HG03558 (cell line): Measurements from ENCODE around the gene FAM24B.

Source experiments
- ATAC-seq: cut with Tn5 transposase; IDR thresholded peaks from one replicate; pipeline ENCODE4 v1.9.1; 2021; ENCODE audit warnings: moderate number of reproducible peaks; ENCODE audit not compliant: unreplicated experiment; ENCODE audit errors: extremely low read depth

FAM24B gene

GRCh38 chr10:122830273-122830964 lies 49.0 kb downstream of the FAM24B start:
- ATAC-seq = no peak

GRCh38 chr10:122829454-122829853 lies 49.9 kb downstream of the FAM24B start:
- no peak for ATAC-seq

GRCh38 chr10:122828716-122829255 lies 50.6 kb downstream of the FAM24B start:
- no peak for ATAC-seq

- no peak for ATAC-seq
These were observed 52.1 kb downstream of the FAM24B start for GRCh38 chr10:122827302-122827701.

GRCh38 chr10:122822973-122823690 lies 56.2 kb downstream of the FAM24B start:
- ATAC-seq = no peak

GRCh38 chr10:122821808-122822207 lies 57.6 kb downstream of the FAM24B start:
- ATAC-seq = no peak

- no peak for ATAC-seq
These were observed 63.9 kb downstream of the FAM24B start for GRCh38 chr10:122815458-122815857.

GRCh38 chr10:122814493-122814892 lies 64.9 kb downstream of the FAM24B start:
- ATAC-seq = no peak

GRCh38 chr10:122812751-122813150 lies 66.6 kb downstream of the FAM24B start:
- ATAC-seq = no peak

- no peak for ATAC-seq
These were observed 77.1 kb downstream of the FAM24B start for GRCh38 chr10:122802282-122802681.
